Measurements from ENCODE around the gene PIGB.

DNA sequence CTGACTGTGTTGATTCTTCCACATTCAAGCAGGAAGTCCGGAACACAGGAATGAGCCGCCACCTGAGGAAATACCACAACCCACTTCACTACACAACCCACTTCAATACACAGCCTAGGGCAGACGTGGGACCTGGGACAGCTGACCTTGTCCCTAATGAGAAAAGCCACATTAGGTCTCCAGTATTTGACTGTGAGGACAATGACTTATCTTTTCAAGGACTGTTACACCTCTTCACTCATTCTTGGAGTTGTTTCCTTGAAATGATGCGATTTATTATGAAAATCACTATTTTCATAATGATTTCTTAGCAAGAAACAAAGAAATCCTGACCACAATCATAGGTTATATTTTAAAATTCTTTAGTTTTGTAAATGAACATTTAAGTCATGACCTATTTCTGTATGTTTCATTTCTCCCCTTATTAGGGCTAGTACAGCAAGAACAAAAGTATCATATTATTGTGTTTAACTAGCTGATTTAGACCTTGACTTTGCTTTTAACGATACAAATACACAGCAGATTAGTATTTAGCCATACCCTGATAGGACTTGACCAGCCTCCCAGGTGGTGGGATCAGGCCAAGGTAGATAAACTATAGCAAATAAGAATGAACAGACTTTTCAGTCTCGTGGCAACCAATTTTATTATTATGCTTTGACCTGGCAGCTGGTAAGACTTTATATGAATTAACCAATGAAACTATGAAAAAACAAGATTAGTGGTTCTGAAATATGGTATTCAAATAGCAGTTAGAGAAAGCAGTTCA, 35.5 kb upstream of the PIGB start:
- TF ChIP-seq POLR2A (IDR thresholded peaks at IDR 0.05; ENCODE audit: low read depth, low read length), result no peak
- TF ChIP-seq TAF1 (IDR thresholded peaks at IDR 0.05; ENCODE audit: borderline replicate concordance, low read depth, low read length), result no peak

Measured in GM12892 (cell line).